Endothelial cell (in vitro differentiated cells): ENCODE results near the gene KRTAP19-6. TPM values are rescaled to one million over a fixed set of nuclear protein-coding genes. Genes with fewer than 3 reads are reported as not detected.

Experiments
- DNase-seq: peaks from one replicate; pipeline ENCODE4 v3.0.0; 2021; ENCODE audit warnings: low spot score
- H3K27ac Mint-ChIP-seq: one replicate; pipeline ENCODE4 v1.8.0; 2021; ENCODE audit warnings: mixed read lengths, inconsistent platforms; ENCODE audit not compliant: unreplicated experiment
- H3K27me3 Mint-ChIP-seq: one replicate; pipeline ENCODE4 v1.8.0; 2021; ENCODE audit warnings: mild to moderate bottlenecking, moderate library complexity, mixed read lengths, inconsistent platforms; ENCODE audit not compliant: unreplicated experiment
- H3K36me3 Mint-ChIP-seq: one replicate; pipeline ENCODE4 v1.8.0; 2021; ENCODE audit warnings: mild to moderate bottlenecking, low read depth, mixed read lengths, inconsistent platforms; ENCODE audit not compliant: unreplicated experiment
- H3K4me1 Mint-ChIP-seq: one replicate; pipeline ENCODE4 v1.8.0; 2021; ENCODE audit warnings: mild to moderate bottlenecking, mixed read lengths, inconsistent platforms; ENCODE audit not compliant: unreplicated experiment
- H3K4me3 Mint-ChIP-seq: one replicate; pipeline ENCODE4 v1.8.0; 2021; ENCODE audit warnings: mild to moderate bottlenecking, mixed read lengths, inconsistent platforms; ENCODE audit not compliant: unreplicated experiment
- H3K9me3 Mint-ChIP-seq: one replicate; pipeline ENCODE4 v1.8.0; 2021; ENCODE audit warnings: mixed read lengths, inconsistent platforms; ENCODE audit not compliant: unreplicated experiment
- long read RNA-seq: library from polyadenylated mRNA; unstranded; transcript quantifications from one replicate; pipeline ENCODE4 v2.0.0, GENCODE V29; 2020; ENCODE audit not compliant: unreplicated experiment
- total RNA-seq: library from RNA; stranded (reverse); fragmentation: NEBNext Ultra II Directional; extraction: Animal tissue kit (Norgen Biotek cat#: 25700); gene quantifications from one replicate; pipeline ENCODE4 v1.2.1, GENCODE V29; 2021; ENCODE audit not compliant: unreplicated experiment
- TF ChIP-seq, protein P1 (sequence below): fragments of 200-600 bp; sonication (generic); IDR thresholded peaks from one replicate; pipeline ENCODE4 v1.5.0; 2021; ENCODE audit warnings: antibody characterized with exemption; ENCODE audit not compliant: unreplicated experiment

The KRTAP19-6 gene
- not detected for total RNA-seq
- long read RNA-seq: 0 reads

GRCh38 chr21:30541764-30542163 lies at the start of gene KRTAP19-6:
Gene KRTAP19-6 (minus strand): TSS chr21:30541864. CDS start chr21:30541833, 31 bp downstream.
- H3K27ac Mint-ChIP-seq: no peak within 1 kb of the TSS
- H3K36me3 Mint-ChIP-seq: no peaks in the 10 kb centered on the region
- no peaks in the 10 kb centered on the region for H3K27me3 Mint-ChIP-seq
- TF ChIP-seq, protein P1, sequence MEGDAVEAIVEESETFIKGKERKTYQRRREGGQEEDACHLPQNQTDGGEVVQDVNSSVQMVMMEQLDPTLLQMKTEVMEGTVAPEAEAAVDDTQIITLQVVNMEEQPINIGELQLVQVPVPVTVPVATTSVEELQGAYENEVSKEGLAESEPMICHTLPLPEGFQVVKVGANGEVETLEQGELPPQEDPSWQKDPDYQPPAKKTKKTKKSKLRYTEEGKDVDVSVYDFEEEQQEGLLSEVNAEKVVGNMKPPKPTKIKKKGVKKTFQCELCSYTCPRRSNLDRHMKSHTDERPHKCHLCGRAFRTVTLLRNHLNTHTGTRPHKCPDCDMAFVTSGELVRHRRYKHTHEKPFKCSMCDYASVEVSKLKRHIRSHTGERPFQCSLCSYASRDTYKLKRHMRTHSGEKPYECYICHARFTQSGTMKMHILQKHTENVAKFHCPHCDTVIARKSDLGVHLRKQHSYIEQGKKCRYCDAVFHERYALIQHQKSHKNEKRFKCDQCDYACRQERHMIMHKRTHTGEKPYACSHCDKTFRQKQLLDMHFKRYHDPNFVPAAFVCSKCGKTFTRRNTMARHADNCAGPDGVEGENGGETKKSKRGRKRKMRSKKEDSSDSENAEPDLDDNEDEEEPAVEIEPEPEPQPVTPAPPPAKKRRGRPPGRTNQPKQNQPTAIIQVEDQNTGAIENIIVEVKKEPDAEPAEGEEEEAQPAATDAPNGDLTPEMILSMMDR: no peak
- no peak within 1 kb of the TSS for H3K4me3 Mint-ChIP-seq
- no peaks in the 10 kb centered on the region for H3K9me3 Mint-ChIP-seq
- DNase-seq: no peak
- H3K4me1 Mint-ChIP-seq: no peaks in the 10 kb centered on the region

- Mint-ChIP-seq H3K36me3 (no peaks in the 10 kb centered on the region), H3K4me3 (no peak within 1 kb of the TSS), H3K27me3 (no peaks in the 10 kb centered on the region), H3K4me1 (no peaks in the 10 kb centered on the region), H3K27ac (no peak within 1 kb of the TSS), H3K9me3 (no peaks in the 10 kb centered on the region)
- TF ChIP-seq, protein P1: no peak
- no peak for DNase-seq
Observed at GRCh38 chr21:30590297-30590696, 48.6 kb upstream of the KRTAP19-6 start, which contains the start of gene KRTAP22-2. Gene KRTAP22-2 (minus strand): TSS chr21:30590397.

DNA sequence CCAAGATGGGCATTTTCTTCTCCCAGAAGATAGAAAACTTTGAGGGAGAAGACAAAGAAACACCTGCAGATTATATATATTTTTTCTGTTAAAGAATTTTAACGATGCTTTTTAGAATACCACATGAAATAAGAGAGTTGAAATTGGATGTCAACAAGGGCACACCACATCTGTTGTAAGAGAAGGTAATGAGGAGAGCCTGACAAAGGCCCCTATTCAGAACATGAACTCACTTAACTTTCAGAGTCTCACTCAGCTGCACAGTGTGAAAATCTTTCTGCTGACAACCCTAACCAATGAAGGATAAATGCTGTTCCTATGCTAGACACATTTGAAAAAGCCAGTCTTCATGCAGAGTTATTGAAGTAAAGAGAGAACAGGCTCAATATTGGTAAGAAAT lies 41.2 kb upstream of the KRTAP19-6 start:
- no peak overlapping the region for H3K4me3 Mint-ChIP-seq
- peaks cover 8% of the 10 kb centered on the region for H3K4me1 Mint-ChIP-seq
- H3K27me3 Mint-ChIP-seq: no peaks in the 10 kb centered on the region
- no peaks in the 10 kb centered on the region for H3K36me3 Mint-ChIP-seq
- TF ChIP-seq, protein P1: no peak
- H3K9me3 Mint-ChIP-seq: no peaks in the 10 kb centered on the region
- no peak for DNase-seq
- no peak overlapping the region for H3K27ac Mint-ChIP-seq

GRCh38 chr21:30580132-30580531 lies 38.5 kb upstream of the KRTAP19-6 start:
- Mint-ChIP-seq H3K27ac (no peak overlapping the region), H3K4me3 (no peak overlapping the region), H3K4me1 (peaks cover 8% of the 10 kb centered on the region), H3K9me3 (no peaks in the 10 kb centered on the region), H3K27me3 (no peaks in the 10 kb centered on the region), H3K36me3 (no peaks in the 10 kb centered on the region)
- TF ChIP-seq, protein P1: no peak
- DNase-seq: no peak

DNA sequence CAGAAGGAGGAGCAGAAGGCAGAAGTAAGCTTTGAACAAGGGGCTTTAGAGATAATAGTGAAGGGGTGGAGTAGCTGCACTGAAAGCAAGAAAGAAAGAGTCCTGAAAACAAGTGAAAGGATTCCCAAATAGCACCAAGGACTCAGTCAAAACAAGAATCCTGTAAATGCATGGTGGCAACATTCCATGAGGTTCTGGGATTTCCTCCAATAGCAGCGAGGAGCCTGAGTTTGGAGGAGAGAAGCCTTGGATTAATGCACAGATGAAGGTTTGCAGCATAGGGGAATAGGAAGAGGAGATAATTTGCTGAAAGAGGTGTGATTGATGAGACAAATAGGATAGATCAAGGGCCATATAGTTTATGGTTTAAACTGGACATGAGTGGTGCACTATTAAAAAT lies 37.7 kb upstream of the KRTAP19-6 start:
- Mint-ChIP-seq H3K27ac (no peak overlapping the region), H3K36me3 (no peaks in the 10 kb centered on the region), H3K4me3 (no peak overlapping the region), H3K9me3 (no peaks in the 10 kb centered on the region), H3K4me1 (peaks cover 8% of the 10 kb centered on the region), H3K27me3 (no peaks in the 10 kb centered on the region)
- TF ChIP-seq, protein P1: no peak
- DNase-seq: no peak
